GM18502 (cell line): Measurements from ENCODE around the gene HNF1A.
A peak's percentile ranks its signal among the peaks of the same experiment; 100 is the strongest.

Experiments
- ATAC-seq: cut with Tn5 transposase; IDR thresholded peaks from one replicate; pipeline ENCODE4 v1.9.1; 2021; ENCODE audit warnings: mild to moderate bottlenecking; ENCODE audit not compliant: unreplicated experiment, poor library complexity

HNF1A gene

DNA sequence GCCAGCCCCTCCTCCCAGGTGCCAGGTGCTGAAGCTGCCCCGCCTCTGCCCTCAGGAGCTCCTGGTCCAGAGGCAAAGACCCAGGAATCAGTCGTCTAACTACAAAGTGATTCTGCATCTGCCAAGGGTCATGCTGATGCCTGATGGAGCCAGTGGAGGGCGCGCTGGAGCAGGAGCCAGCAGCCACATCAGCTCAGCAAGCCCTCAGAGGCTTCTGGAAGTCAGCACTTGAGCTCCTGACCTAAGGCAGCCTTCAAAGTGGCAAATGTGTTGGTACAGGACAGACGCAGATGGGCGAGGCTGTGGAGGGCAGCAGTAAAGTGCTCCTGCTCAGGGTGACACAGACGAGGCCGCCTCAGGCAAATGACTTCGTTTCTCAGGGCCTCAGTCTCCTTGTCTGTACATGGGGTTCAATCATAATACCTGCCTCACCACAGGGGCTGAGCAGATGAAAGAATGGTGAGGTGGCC lies 27.0 kb downstream of the HNF1A start:
- ATAC-seq, result no peak

DNA sequence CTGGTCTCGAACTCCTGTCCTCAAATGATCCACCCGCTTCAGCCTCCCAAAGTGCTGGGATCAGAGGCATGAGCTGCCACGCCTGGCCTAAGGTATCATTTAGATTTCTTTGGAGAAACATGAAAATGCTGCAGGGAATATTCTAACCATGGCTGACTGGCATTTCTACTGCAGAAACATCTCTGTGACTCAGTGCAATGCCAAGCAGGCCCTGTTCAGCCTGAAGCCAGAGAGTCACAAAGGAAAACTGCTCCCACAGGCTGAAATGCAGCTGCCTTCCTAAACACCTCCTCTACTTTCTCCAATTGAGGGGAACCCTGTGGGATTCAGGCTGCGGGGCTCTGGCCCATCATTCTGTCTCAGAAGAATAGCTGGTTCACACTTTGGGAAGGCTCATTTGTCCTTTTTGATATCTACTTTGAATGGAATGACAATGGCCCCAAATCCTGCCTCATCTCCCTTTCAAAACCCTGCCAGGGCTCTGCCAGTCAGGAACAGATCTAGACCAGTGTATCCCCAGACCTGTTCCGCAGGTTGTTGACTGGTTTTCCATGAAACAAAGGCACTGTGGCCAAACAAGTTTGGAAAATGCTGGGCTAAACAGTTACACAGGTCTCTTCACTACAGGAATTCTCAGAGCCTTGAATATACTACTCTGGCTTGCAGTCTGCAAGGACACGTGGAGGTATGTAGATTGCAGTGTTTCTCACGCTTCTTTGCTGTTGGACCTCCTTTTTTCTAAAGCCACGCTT lies 30.2 kb downstream of the HNF1A start:
- ATAC-seq, result no peak

DNA sequence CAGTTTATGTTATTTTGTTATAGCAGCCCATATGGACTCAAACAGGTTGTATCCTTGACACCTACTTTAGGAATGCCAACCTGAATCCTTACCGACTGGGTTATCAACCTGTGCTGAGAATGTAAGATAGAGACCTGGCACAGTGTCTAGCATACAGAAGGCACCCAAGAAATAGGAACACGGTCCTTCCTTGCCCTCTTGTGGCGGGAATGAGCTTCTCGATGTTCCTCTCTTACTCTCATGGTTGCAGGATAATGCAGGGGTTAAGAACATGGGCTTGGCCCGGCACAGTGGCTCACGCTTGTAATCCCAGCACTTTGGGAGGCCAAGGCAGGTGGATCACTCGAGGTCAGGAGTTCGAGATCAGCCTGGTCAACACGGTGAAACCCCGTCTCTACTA lies 31.4 kb downstream of the HNF1A start:
- ATAC-seq, result no peak

DNA sequence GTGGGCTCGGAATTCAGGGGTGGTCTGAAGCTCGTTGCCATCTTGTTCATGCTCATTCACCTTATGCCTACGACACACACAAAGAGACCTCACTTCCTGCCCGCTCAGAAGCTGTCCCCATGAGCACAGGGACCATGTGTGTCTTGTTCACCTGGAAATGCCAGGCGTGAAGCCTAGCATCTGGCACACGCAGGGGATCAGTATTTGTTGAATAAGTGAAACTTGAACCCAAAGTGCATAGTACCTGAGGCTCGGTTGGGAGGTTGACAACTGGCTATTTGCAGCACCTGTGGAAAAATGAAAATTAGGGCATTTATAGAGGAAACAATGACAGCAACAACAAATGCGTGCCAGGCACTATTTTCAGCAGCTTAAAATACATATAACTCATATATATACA lies 32.5 kb downstream of the HNF1A start:
- no peak for ATAC-seq

DNA sequence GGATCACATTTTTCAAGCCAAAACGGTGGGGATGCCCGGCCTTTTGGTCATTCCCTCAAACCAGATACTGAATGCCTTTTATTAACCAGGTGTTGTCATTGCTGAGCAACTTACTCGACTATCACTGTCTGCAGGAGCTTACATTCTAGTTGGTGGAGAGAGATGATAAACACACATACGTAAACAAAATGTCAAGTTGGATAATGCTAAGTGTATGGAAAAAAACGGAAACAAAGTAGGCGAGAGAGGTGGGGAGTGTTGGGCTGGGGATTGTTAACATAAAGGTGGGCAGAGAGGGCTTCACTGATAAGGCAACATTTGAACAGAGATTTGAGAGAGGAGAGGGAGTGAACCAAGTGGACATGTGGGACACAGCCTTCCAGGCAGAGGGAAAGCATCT lies 33.5 kb downstream of the HNF1A start:
- ATAC-seq, result no peak

DNA sequence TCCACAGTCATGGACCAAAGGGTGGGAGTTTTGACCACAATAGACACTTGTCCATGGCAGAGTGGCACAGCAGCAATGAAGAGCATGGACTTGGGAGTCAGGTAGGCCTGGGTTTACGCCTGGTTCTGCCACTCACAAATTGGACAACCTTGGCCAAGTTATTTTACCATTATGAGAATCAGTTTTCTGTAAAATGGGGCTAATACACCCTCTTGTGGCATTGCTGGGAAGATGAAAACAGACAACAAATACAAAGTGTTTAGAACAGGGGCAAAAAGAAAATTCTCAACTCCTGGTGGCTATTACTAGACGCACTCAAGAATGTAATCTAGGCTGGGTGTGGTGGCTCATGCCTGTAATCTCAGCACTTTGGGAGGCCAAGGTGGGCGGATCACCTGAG lies 35.4 kb downstream of the HNF1A start:
- no peak for ATAC-seq

DNA sequence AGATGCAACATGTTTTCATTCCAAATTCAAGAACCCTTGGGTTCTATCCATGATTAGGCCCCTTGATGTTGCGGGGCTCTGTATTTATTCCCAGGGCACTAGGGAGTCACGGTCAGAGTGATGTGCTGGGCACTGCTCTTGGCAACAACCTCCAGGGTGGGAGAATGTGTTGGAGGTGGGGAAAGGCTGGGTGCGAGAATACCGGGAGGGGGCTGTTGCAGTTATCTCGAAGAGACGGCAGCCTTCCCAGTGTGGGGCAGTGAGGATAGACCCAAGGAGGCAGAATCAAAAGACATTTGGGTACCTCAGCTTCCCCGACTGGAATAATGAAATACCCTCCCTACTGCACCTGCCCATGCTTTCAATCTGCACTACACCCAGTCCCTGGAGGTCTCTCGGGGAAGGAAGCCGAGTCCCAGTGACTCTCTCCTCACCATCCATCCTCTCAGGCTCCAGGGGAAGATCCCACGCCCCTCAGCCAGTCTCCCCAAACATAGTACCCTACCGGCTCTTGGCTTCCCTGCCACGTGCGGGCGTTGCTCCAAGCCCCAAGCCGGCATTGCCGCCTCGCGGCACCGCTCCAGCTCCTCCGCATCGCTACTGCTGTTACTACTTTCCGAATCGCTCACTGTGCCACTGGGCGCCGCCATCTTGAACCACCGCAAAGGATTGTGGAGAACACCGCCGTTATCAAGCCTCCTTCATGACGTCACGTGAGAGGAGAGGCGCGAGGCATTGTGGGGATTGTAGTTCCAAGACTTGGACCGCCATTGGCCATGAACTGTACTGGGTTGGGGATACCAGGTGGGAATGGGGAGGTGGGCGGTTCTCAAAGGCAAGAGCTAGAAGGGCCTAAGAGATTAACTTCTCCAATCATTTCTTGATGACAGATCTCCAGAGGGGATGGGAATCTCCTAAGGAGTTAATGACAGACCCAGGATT lies 37.8 kb downstream of the HNF1A start, which contains the start of gene C12orf43:
Gene C12orf43, minus strand, starts transcription at position 663 of the 942 bp plus-strand sequence. Its CDS starts 13 bp downstream, at position 650.
- peak; percentile 94 for ATAC-seq

DNA sequence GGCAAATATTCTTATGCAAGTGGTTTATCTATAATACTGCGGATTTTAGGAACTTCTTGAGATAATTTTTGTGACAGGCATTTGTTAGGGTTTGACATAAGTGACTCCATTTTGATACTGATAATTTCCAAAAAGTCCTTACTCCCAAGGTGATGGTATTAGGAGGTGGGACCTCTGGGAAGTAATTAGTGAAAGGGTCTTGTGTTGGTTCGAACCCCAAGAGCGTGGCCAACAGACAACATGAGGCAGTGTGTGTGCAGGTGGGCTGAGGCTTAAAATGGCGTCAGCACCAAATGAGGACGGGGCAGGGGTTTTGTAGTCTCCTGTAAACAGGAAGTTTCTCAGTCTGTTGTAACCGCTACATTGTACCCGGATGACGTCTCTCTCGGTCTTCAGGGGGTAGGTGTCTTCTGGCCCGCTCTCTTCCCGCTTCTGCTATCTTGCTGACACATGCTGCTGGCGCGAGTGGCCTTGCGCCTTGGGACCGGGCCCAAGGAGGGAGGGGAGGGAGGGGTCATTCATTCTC lies 39.7 kb downstream of the HNF1A start:
- no peak for ATAC-seq

DNA sequence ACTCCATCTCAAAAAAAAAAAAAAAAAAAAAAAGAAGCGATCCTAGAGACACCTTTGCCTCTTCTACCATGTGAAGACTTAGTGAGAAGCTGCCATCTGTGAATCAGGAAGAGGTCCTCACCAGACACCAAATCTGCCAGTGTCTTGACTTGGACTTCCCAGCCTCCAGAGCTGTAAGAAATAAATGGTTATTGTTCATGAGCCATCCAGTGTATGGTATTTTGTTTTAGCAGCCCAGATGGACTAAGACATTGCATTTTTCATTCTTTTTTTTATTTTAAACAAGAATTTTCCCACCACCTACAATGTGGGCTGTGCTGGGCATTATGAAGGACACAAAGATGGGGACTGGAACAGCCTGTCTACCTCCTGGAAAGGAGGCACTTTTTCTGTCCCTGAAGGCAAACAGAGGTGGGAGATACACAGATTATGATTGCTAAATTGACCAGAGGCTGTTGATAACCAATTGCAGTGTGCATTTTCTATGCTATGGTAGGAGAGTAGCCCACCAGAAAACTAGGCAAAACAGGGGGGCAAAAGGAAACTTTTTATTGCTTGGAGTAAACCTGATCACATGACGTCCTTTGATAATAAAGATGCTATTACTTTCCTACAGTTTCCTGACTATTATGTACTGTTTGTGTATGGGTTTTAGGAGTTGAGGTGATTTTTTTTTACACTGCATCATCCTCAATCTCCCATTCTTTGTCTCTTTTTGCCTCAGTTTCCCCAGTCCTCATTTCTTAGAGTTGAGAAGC lies 40.7 kb downstream of the HNF1A start:
- ATAC-seq, result no peak

DNA sequence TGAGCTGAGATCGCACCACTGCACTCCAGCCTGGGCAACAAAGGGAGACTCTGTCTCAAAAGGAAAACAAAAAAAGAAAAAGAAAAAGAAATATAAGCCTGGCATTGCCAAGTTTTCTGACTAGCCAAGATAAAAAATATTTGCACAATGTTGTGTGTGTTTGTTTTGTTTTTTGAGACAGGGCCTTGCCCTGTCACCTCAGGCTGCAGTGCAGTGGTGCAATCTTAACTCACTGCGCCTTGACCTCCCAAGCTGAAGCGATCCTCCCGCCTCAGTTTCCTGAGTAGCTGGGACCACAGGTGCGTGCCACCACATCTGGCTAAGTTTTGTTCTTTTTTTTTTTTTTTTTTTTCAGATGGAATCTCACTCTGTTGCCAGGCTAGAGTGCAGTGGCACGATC lies 43.4 kb downstream of the HNF1A start:
- no peak for ATAC-seq

DNA sequence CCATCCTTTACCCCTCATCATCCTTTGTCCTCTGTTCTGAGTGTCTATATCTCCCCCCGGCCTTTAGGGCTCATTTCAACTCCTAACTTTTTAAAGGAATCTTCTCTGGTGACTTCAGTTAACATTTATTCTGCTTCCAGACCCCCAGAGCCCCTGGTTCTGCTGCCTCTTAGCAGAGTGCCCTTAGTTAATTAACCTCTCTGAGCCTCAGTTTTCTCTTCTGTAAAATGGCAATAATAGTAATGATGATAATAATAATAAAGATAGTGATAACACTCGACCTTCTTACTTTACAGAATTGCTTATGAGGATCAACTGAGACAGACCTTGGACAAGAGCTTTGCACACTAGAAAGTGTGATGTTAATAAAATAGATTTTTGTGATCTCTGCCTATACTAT lies 44.4 kb downstream of the HNF1A start:
- ATAC-seq, result no peak

DNA sequence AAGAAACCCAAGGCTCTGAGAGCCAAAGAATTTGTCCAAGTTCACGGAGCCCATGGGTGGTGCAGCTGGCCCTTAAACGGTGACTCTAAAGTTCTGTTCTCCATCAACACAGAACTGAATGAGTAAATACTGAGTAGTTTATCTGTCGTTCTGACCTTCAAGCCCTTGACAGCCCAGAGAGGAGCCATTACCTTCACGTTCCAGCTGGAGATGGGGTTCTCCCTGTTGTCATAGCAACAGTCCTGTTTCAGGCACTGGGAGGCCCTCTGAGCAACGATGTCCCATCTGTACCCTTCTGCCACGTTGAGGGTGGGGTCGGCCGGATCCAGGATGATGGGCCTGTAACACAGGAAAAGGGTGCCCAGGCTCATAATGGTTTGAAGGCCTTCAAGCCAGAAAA lies 45.5 kb downstream of the HNF1A start:
- ATAC-seq, result no peak

DNA sequence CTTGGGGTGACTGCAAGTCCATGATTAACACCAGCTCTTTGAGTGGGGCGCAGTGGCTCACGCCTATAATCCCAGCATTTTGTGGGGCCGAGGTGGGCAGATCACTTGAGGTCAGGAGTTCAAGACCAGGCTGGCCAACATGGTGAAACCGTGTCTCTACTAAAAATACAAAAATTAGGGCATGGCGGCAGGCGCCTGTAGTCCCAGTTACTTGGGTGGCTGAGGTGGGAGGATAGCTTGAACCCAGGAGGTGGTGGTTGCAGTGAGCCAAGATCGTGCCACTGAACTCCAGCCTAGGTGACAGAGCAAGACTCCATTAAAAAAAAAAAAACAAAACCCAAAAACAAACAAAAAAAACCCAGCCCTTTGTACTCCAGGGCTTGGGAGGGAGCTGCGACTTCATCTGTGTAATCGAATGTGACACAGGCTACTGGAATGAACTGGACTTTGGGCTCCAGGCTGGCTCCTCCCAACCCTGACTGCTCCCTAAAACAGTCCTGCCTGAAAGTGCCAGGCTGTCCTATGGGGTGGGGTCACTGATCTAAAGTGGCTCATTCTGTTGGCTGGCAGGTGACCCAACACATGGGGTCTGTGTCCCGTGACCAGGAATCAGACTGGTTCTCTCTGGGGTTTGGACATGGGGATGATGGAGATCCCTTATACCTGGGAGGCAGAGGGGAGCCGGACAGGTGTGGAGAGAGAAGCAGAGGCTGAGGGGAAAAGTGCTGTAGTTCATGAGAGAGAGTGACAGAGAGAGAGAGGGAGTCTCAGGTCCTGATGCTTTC lies 47.3 kb downstream of the HNF1A start:
- no peak for ATAC-seq

DNA sequence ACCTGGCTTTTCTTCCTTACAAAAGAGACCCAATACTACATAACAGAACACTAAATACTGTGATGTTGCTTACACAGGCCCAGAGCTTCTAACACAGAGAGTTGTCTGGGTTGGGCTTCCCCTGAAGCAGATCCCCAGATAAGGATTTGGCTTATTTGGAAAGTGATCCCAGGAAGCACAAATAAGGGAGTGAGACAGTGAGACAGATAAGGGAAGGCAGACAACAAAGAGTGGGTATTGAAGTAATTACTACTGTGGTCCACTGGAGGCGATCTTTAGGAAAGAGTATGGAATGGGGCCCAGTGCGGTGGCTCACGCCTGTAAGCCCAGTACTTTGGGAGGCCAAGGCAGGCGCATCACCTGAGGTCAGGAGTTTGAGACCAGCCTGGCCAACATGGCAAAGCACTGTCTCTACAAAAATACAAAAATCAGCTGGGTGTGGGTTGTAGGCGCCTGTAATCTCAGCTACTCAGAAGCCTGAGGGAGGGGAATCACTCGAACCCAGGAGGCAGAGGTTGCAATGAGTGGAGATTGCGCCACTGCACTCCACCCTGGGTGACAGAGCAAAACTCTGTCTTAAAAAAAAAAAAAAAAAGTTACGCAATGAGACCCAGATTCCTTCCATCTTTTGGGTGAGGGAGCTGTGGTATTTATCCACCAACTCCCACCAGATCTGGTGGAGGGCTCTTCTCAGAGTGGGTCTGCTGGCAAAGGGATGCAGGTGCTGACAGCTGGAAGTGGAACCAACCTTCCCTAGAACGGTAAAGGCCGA lies 48.1 kb downstream of the HNF1A start:
- ATAC-seq, result no peak

DNA sequence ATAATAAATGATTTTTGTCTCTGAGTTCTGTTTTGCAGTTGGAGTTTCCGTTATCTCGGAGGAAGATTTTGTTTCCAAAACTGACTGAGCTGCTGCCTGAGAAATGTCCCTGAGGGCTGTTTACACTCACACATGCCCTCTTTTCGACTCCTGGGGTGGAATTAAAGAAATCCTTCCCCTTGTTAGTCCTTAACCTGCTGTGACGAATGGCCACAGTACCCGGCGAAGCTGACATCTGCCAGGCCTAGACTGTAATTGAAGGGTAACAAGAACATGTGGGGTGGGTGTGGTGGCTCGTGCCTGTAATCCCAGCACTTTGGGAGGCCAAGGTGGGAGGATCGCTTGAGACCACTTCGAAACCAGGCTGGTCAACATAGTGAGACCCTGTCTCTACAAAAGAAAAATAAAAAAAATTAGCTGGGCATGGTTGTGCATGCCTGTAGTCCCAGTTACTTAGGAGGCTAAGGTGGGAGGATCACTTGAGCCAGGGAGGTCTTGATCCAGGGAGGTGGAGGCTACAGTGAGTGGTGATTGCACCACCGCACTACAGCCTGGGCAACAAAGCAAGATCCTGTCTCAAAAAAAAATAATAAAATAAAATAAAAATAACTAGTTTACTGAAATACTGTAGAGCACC lies 52.4 kb downstream of the HNF1A start:
- no peak for ATAC-seq

DNA sequence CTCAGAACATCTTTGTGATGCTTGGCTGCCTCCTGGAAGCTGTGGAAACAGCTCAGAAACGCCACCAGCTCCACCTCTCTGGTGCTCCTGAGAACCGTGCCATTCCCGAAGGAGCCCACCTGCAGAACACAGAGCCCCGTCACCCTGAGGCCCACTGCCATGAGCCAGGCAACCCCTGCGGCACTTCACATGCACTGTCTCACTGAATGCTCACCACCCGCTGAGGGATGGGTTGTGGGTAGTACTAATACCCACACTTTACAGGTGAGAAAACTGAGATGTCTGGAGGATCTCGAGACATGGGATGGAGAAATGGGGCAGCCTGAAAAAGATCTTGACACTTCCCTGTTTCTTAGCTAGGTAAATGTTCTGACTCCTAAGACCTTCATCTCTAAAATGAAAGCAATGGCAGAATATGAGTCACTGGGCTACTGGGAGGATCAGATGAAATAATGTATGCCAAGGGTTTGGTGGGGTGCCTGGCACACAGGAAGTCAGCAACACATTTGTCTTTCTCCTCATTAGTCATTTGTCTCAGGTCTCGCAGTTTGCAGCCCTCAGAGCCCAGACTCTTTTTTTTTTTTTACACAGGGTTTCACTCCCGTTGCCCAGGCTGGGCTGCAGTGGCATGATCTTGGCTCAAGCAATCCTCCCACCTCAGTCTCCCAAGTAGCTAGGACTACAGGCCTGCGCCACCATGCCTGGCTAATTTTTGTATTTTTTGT lies 55.4 kb downstream of the HNF1A start:
- no peak for ATAC-seq

DNA sequence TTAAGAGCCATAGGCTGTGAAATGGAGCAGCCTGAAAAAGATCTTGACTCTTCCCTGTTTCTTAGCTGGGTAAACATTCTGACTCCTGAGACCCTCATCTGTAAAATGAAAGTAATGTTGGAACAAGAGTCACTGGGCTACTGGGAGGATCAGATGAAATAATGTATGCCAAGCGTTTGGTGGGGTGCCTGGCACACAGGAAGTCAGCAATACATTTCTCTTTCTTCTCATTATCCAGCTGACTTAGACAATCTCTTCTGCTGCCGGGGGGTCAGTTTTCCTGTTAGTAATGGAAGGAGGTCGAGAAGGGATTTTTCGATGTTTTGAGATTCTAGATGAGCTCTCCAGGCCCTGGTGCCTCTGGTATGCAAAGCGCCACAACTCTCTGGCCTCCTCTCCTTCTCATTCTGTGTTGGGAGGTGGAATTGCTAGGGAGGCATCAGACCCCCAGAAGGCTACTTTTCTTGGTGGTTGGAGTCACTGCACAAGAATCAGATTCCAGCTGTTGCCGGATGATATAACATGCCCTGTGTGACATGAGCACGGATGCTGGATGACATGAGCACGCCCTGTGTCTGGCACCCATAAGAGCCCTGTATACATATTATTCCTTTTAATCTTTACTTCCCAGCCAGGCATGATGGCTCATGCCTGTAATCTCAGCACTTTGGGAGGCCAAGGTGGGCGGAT lies 56.4 kb downstream of the HNF1A start:
- ATAC-seq, result no peak
